Peyer's patch (tissue), 4 donors: ENCODE measurements around the gene CGNL1. TPM values are rescaled to one million over a fixed set of nuclear protein-coding genes. Genes with fewer than 3 reads are reported as not detected.

ENCODE experiments used
- DNase-seq, 3 donors: peaks; one replicate each; pipeline ENCODE4 v3.0.0-alpha.2; 2017 to 2019
- H3K27ac ChIP-seq, 4 donors: fragments of 200-600 bp; sonication (generic); one replicate each; pipeline ENCODE4 v1.5.1; 2016 to 2019
- H3K27me3 ChIP-seq, 2 donors: fragments of 200-600 bp; sonication (generic); one replicate each; pipeline ENCODE4 v1.5.1; 2019
- H3K36me3 ChIP-seq, 3 donors: fragments of 200-600 bp; sonication (generic); one replicate each; pipeline ENCODE4 v1.5.1; 2016 to 2019
- H3K4me1 ChIP-seq, 4 donors: fragments of 200-600 bp; sonication (generic); one replicate each; pipeline ENCODE4 v1.5.1; 2016 to 2019
- H3K4me3 ChIP-seq, 4 donors: fragments of 200-600 bp; sonication (generic); 1 replicate in 3 of 4; 2 replicates in 1 of 4; pipeline ENCODE4 v1.5.1; 2016 to 2019; ENCODE audit warnings: mild to moderate bottlenecking in 1 of 4
- H3K9me3 ChIP-seq, 4 donors: fragments of 200-600 bp; sonication (generic); one replicate each; pipeline ENCODE4 v1.5.1; 2016 to 2019; ENCODE audit warnings: mild to moderate bottlenecking in 1 of 4
- CTCF ChIP-seq, 6 experiments: fragments of 450-650 bp in 4 of 6; fragments of 200-600 bp in 2 of 6; sonication (generic) in 1 of 6; IDR thresholded peaks; one replicate each; pipeline ENCODE4 v1.5.1; 2017 to 2019; ENCODE audit warnings: antibody characterized with exemption in 6 of 6, mild to moderate bottlenecking in 3 of 6, moderate library complexity in 1 of 6
- POLR2A ChIP-seq, 2 donors: fragments of 450-650 bp; IDR thresholded peaks; one replicate each; pipeline ENCODE4 v1.5.1; 2017; ENCODE audit warnings: antibody characterized with exemption in 2 of 2, mild to moderate bottlenecking in 2 of 2, moderate library complexity in 2 of 2
- total RNA-seq, 4 donors: library from RNA; depleted of rRNA; stranded (reverse); fragments of >200 nt; gene quantifications; one replicate each; pipeline ENCODE4 v1.1.0, GENCODE V29; 2016

The CGNL1 gene
- total RNA-seq, 4 donors from 2014 or later: 1.2 to 9.9 (median 2.1) TPM

GRCh38 chr15:57384816-57385215 lies 8.5 kb downstream of the CGNL1 start:
- Histone ChIP-seq H3K4me3 (no peak overlapping the region), H3K9me3 (no peaks in the 10 kb centered on the region), H3K36me3 (no peaks in the 10 kb centered on the region), H3K27ac (no peak overlapping the region), H3K27me3 (no peaks in the 10 kb centered on the region), H3K4me1 (peaks cover 0 to 9% (median 0%) of the 10 kb centered on the region in 4 donors)
- no peak for TF ChIP-seq CTCF (IDR thresholded peaks at IDR 0.05)
- no peak for TF ChIP-seq POLR2A (IDR thresholded peaks at IDR 0.05)
- no peak for DNase-seq

GRCh38 chr15:57385923-57386390 lies 9.7 kb downstream of the CGNL1 start:
- H3K27me3 ChIP-seq: no peaks in the 10 kb centered on the region
- H3K4me1 ChIP-seq: peaks cover 0 to 9% (median 0%) of the 10 kb centered on the region in 4 donors
- no peaks in the 10 kb centered on the region for H3K36me3 ChIP-seq
- H3K9me3 ChIP-seq: no peaks in the 10 kb centered on the region
- no peak for DNase-seq
- no peak overlapping the region for H3K4me3 ChIP-seq
- TF ChIP-seq POLR2A (IDR thresholded peaks at IDR 0.05) (no peak), CTCF (IDR thresholded peaks at IDR 0.05) (no peak)
- H3K27ac ChIP-seq: no peak overlapping the region

GRCh38 chr15:57386976-57387375 lies 10.7 kb downstream of the CGNL1 start:
- no peak for DNase-seq
- no peak overlapping the region for H3K4me3 ChIP-seq
- H3K27me3 ChIP-seq: no peaks in the 10 kb centered on the region
- no peak for TF ChIP-seq CTCF (IDR thresholded peaks at IDR 0.05)
- TF ChIP-seq POLR2A (IDR thresholded peaks at IDR 0.05): no peak
- no peak overlapping the region for H3K27ac ChIP-seq
- no peaks in the 10 kb centered on the region for H3K36me3 ChIP-seq
- H3K4me1 ChIP-seq: peaks cover 0 to 6% (median 0%) of the 10 kb centered on the region in 4 donors
- no peaks in the 10 kb centered on the region for H3K9me3 ChIP-seq

- H3K9me3 ChIP-seq: no peaks in the 10 kb centered on the region
- H3K4me3 ChIP-seq: no peak overlapping the region
- H3K4me1 ChIP-seq: no peaks in the 10 kb centered on the region
- no peaks in the 10 kb centered on the region for H3K36me3 ChIP-seq
- H3K27ac ChIP-seq: no peak overlapping the region
- no peak for TF ChIP-seq POLR2A (IDR thresholded peaks at IDR 0.05)
- no peak for TF ChIP-seq CTCF (IDR thresholded peaks at IDR 0.05)
- no peaks in the 10 kb centered on the region for H3K27me3 ChIP-seq
- no peak for DNase-seq
Observed at GRCh38 chr15:57387564-57388076, 11.3 kb downstream of the CGNL1 start.

- TF ChIP-seq CTCF (IDR thresholded peaks at IDR 0.05): no peak
- TF ChIP-seq POLR2A (IDR thresholded peaks at IDR 0.05): no peak
- Histone ChIP-seq H3K27me3 (no peaks in the 10 kb centered on the region), H3K36me3 (no peaks in the 10 kb centered on the region), H3K9me3 (no peaks in the 10 kb centered on the region), H3K4me1 (no peaks in the 10 kb centered on the region), H3K27ac (no peak overlapping the region), H3K4me3 (no peak overlapping the region)
- DNase-seq: no peak
Observed at GRCh38 chr15:57388464-57388863, 12.2 kb downstream of the CGNL1 start.

- no peak for DNase-seq
- no peaks in the 10 kb centered on the region for H3K36me3 ChIP-seq
- H3K4me3 ChIP-seq: no peak overlapping the region
- TF ChIP-seq CTCF (IDR thresholded peaks at IDR 0.05) (no peak), POLR2A (IDR thresholded peaks at IDR 0.05) (no peak)
- H3K9me3 ChIP-seq: no peaks in the 10 kb centered on the region
- no peaks in the 10 kb centered on the region for H3K4me1 ChIP-seq
- H3K27ac ChIP-seq: no peak overlapping the region
- no peaks in the 10 kb centered on the region for H3K27me3 ChIP-seq
Observed at GRCh38 chr15:57389991-57390390, 13.7 kb downstream of the CGNL1 start.
